ENCODE data around the gene SERINC5.

DNA sequence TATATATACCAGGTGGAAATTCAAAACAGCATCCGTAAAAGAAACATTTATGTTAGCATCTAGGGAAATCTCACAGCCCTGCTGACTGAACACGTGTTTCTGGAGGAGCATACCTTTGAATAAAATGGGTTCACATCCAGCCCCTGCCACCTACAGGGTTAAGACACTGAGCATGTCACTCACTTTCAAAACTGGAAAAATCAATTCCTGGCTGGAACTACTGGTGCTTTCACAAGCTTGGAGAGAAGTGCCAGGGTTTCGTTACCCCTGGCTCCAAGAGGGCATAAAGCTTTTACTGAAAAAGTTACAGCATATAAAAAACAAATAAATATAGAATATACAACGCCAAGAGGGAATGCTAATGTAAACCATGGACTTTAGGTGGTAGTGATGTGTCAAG, 48.0 kb downstream of the SERINC5 start:
- TF ChIP-seq, protein P1, sequence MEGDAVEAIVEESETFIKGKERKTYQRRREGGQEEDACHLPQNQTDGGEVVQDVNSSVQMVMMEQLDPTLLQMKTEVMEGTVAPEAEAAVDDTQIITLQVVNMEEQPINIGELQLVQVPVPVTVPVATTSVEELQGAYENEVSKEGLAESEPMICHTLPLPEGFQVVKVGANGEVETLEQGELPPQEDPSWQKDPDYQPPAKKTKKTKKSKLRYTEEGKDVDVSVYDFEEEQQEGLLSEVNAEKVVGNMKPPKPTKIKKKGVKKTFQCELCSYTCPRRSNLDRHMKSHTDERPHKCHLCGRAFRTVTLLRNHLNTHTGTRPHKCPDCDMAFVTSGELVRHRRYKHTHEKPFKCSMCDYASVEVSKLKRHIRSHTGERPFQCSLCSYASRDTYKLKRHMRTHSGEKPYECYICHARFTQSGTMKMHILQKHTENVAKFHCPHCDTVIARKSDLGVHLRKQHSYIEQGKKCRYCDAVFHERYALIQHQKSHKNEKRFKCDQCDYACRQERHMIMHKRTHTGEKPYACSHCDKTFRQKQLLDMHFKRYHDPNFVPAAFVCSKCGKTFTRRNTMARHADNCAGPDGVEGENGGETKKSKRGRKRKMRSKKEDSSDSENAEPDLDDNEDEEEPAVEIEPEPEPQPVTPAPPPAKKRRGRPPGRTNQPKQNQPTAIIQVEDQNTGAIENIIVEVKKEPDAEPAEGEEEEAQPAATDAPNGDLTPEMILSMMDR (IDR thresholded peaks at IDR 0.05) = no peak
- no peak for TF ChIP-seq POLR2A (IDR thresholded peaks at IDR 0.05)

Measured in body of pancreas (tissue), 4 donors.